ENCODE measurements around the gene HNRNPCL2.
"Not testable (repeated sequence)": the region's sequence is repeated elsewhere in the genome, so short reads cannot be mapped to it uniquely, and the experiment has no call there.

Gene HNRNPCL2

GRCh38 chr1:13116754-13117153 lies at the start of gene HNRNPCL2:
HNRNPCL2 (minus strand) TSS chr1:13116854; CDS start chr1:13116400, 454 bp downstream.
- in situ Hi-C loops (cut with MboI; ENCODE audit: low sequenced_read_pairs), result not testable (repeated sequence)

- in situ Hi-C loops (cut with MboI; ENCODE audit: low sequenced_read_pairs), result not testable (repeated sequence)
Measured at GRCh38 chr1:13165531-13165930, 48.9 kb upstream of the HNRNPCL2 start, which contains the start of gene HNRNPCL4. HNRNPCL4 (minus strand) TSS chr1:13165631; CDS start chr1:13165467, 164 bp downstream.

DNA sequence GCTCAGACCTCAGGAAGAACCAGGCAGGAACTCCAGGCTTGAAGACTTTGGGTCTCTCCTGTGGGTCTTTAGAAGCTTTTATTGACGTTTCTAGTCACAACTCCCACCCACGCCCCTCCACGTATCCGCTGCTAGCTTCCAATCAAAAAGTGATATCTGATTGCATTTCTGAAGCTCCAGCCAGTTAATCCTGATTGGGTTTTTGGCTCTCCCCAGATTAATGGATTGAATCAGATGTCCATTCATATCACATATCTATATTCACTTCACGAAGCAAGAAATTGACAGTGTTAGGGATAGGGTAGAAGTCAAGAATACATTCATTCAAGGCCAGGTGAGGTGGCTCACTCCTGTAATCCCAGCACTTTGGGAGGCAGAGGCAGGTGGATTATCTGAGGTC lies 39.3 kb upstream of the HNRNPCL2 start, which contains the start of gene PRAMEF26:
Gene PRAMEF26, minus strand, starts transcription at position 101 of the 400 bp plus-strand sequence. CDS start 2,914 bp downstream, outside the sequence.
- in situ Hi-C loops (cut with MboI; ENCODE audit: low sequenced_read_pairs), result not testable (repeated sequence)

GRCh38 chr1:13070474-13070873 lies 46.2 kb downstream of the HNRNPCL2 start, which contains the start of gene PRAMEF25:
PRAMEF25 (plus strand) TSS chr1:13070774; CDS start chr1:13073694, 2,920 bp downstream.
- in situ Hi-C loops (cut with MboI; ENCODE audit: low sequenced_read_pairs), result not testable (repeated sequence)

All from hTERT RPE-1 (cell line).